Effector CD8-positive, alpha-beta T cell (primary cell): Measurements from ENCODE around the gene PCDH9.
"Not testable (repeated sequence)": the region's sequence is repeated elsewhere in the genome, so short reads cannot be mapped to it uniquely, and the experiment has no call there.

Experiments
- DNase-seq: peaks from one replicate; lab custom pipeline; 2025; lab: John Stamatoyannopoulos, UW

The PCDH9 gene

DNA sequence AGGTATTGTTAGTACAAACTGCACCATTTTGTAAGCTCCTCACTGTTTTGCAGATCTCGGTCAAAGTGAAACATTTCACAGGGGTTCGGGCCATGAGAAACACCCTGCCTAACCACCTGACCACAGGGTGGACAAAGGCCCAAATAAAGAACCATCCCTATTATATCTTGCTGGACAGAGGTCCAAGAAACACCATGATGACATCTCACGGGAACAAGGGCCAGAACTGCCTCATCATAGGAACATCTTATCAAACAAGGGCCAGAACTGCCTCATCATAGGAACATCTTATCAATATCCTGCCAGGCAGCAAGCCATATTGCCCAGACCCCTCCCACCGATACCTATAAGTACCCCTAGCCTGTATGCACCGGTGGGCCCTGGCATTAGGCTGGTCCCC, 99.7 kb downstream of the PCDH9 start:
- DNase-seq = no peak

DNA sequence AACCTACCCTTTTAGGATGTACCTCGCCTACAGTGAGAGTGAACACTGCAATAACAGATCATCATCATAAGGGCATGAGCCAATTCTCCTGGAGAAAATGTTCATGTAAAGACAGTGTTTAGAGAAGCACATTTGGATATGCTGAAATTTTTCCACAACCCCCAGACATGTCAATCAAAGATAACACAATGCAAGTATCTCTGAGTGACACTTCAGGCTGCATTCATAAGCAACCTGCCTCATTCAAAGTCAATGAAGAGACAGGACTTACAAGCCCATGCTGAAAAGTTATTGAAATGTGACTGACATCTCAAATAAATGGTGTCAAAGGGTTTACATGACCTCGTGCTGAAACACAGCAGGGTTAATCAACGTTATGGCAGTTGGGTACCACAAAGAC, 102.0 kb downstream of the PCDH9 start:
- no peak for DNase-seq

DNA sequence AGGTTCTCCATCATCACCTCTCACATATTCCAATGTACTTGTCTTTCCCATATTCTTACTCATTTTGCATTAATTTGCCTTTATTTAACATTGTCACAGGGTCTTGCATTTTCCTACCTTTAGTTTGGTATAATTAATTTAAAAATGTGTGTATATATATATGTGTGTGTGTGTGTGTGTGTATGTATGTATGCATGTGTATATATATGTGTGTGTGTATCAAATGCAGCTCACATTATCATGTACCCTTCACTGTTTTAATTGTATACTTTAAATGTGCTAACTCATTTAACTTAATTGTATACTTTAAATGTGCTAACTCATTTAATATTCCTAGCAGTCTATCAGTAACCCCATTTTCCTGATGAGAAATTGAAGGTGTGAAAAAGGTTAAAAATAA, 104.5 kb downstream of the PCDH9 start:
- DNase-seq = no peak

- DNase-seq = no peak
Observed at GRCh38 chr13:67123165-67123564, 107.0 kb downstream of the PCDH9 start.

DNA sequence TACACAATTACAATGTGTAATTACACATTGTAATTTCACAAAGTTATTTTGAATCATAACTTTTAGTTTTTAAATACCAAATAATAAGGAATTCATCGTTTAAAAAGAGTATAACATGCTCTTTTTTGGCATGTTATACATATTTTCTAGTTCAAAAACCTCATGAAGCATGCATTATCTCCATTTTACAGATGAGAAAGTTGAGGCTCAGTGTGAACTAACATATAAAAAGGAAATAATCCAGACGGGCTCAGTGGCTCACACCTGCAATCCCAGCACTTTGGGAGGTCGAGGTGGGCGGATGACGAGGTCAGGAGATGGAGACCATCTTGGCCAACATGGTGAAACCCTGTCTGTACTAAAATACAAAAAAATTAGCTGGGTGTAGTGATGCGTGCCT, 107.9 kb downstream of the PCDH9 start:
- no peak for DNase-seq

DNA sequence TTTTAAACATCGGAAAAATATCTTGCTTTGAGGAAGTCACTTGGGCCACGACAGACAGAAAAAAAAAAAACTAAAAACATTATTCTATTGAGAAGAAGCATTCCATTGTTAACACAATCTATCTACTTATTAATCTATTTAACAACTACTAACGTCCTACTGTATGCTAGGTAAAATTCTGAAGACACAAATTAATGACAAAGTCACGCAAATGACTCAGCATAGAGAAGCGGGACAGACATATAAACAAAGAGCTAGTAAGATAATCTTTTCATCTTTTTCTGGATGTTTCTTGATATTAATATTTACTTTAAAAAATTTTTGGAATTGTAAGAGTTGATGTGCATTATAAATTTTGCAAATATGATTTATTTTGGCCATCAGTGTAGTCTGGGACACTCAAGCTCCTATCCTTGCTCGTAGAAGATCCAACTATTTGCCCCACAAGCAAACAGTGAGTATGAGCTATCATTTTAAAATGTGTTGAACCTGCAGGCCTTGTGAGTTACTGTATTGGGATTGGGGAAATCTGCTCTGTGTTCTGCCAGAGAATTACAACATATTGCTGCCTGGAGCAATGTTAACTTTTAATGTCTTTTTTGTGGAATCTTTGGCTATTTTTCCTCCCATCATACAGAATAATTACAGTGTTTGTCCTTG, 109.1 kb downstream of the PCDH9 start:
- no peak for DNase-seq

- DNase-seq = no peak
Observed at GRCh38 chr13:67119481-67119894, 110.6 kb downstream of the PCDH9 start.

GRCh38 chr13:67118277-67118676, 111.9 kb downstream of the PCDH9 start:
- no peak for DNase-seq

DNA sequence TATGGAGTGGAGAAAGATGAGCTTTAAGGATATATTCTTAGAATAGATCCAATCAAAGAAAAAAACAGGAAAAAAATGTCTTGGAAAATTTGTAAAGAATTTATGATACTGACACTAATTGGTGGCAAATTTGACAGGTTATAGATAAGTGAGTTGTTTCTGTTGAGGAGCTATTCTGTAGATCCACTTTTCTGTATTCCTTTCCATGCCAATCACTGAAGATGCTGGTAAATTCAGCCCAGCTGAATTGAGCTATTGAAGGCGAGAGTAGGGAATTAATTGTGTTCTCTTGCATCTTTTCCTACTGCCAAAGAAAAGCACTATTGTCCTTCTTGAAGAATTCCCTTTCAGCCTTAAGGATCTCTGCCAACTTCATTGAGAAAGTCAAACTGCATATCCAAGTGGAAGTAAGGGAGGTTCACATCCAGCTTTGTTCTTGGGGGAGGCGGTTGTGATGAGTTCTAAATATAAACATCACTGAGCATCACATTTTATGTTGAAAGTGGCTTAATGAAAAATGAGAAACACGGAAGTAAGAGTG, 113.1 kb downstream of the PCDH9 start:
- DNase-seq = no peak

DNA sequence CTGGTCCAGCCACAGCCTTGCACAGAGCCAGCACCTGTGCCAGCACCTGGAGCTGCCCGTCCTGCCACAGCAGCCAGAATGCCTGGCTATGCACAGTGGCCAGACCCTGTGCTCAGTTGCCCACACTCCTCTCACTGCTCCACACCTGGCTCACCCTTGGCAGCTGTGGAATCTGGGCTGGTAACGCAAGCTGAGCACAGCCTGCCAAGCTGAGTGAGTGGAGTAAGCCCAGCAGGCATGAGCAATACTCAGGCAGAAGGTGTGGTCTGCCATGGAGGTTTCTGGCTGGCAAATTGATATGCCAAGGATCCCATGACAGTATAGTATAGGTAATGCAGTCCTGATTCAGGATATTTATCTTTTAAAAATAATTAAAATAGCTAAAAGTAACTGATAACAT, 122.2 kb downstream of the PCDH9 start:
- DNase-seq = no peak

DNA sequence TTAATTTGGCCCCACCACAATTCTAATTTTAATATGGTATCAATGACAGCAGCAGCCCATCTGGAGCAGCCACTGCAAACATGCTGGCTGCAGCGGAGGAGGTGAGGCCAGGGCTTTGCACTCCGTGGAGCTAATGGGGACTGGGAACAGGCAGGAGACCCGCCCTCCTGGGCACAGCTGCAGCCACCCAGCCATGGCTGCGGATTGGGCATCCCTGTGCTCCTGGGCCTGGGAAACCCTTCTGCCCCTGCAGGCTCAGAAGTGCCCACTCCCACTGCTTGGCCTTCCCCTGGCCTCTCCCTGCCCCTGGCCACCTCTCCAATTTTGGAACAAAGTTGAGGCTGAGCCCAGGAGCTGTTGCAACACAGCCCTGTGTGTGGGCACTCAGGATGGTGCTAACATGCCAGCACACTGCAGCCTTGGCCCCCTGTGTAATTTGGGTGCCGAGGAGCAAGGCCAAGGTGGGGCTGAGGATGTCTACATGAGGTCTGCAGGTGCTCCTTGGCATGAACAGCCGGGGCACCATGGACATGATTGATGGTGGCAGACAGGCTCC, 123.6 kb downstream of the PCDH9 start:
- no peak for DNase-seq

- no peak for DNase-seq
Observed at GRCh38 chr13:67101730-67102467, 128.2 kb downstream of the PCDH9 start.

GRCh38 chr13:67100730-67101129, 129.4 kb downstream of the PCDH9 start:
- no peak for DNase-seq

DNA sequence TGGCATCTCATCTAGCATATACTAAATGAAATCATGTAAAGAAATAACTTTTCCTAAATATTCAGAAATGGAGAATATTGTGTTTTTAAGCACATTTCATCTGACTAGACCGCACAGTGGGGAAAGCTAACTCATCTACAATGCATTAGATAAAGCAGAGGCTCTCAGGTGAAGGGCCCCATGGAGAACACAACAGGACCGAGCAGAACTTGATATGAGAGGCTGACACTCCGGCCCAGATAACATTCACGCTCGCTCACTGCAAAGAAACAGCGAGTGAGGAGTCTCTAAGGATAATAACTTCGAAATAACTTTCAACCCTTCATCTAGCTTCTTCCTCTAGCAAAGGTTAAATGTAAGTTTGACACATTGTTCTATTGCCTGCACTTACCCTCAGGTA, 130.6 kb downstream of the PCDH9 start:
- DNase-seq = no peak

DNA sequence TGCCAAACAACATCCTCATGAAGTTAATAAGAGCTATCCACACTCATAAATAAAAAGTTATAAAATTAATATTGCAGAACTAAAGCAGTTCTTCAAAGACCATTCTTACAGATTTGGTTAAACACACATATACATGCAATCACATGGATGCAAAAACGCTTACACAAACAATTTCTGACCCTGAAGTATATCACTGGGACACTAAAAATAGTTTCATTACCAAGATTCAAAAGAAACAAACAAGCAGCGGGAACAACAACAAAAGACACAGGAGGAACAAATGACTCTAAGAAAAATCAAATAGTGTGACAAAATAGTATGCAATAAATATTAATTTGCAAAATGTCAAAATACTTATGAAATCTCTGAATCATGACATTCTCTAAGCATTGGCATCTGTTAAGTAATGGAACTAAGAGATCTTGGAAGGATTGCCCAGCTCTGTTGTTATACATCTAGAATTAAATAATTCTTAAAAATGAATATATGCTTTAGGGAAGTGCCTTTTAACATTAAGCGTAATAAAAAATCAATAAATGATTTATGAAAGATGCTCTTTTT, 132.2 kb downstream of the PCDH9 start:
- no peak for DNase-seq

DNA sequence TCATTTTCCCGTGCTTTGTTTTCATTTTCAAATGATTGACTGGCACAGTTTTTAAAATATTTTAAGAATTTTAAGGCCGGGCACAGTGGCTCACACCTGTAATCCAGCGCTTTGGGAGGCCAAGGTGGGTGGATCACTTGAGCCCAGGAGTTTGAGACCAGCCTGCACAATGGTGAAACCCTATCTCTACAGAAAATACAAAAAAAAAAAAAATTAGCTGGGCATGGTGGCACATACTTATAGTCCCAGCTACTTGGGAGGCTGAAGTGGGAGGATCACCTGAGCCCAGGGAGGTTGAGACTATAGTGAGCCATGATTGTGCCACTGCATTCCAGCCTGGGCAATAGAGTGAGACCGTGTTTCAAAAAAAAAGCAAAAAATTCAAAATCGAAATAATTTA, 133.2 kb downstream of the PCDH9 start:
- not testable (repeated sequence) for DNase-seq

GRCh38 chr13:67096418-67096817, 133.7 kb downstream of the PCDH9 start:
- DNase-seq = no peak

DNA sequence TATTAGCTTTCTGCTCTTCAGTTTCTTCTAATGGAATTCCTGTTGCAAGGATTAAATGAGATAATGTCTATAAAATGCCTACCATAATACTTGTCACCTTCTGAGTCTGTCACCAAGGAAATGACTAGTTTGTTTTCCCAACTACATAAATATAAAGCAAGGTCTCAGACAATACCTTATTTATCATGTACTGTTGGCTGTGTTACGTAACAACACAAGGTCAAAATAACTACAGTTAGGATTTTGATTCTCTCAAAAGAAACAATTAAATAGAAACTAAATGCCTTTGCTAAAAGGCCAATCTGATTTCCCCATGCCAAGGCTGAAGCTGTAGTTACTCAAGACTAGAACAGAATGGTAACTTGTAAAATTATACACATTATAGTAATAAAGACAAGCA, 134.5 kb downstream of the PCDH9 start:
- DNase-seq = no peak

- DNase-seq = no peak
Observed at GRCh38 chr13:67094952-67095351, 135.2 kb downstream of the PCDH9 start.

- no peak for DNase-seq
Observed at GRCh38 chr13:67094078-67094477, 136.1 kb downstream of the PCDH9 start.

GRCh38 chr13:67091603-67092002, 138.5 kb downstream of the PCDH9 start:
- no peak for DNase-seq

- DNase-seq = no peak
Observed at GRCh38 chr13:67090856-67091255, 139.3 kb downstream of the PCDH9 start.

- no peak for DNase-seq
Observed at GRCh38 chr13:67087527-67087926, 142.6 kb downstream of the PCDH9 start.
